Neuron (in vitro differentiated cells): ENCODE results near the gene PRICKLE1.
"Not testable (repeated sequence)": the region's sequence is repeated elsewhere in the genome, so short reads cannot be mapped to it uniquely, and the experiment has no call there.

Experiments used
- H2AFZ ChIP-seq: one replicate; pipeline ENCODE4 v1.6.1; 2013; ENCODE audit warnings: low read depth, mild to moderate bottlenecking, inconsistent platforms, low read length, moderate library complexity
- H3K27me3 ChIP-seq: one replicate; pipeline ENCODE4 v1.6.1; 2013; ENCODE audit warnings: low read length; ENCODE audit not compliant: insufficient read depth
- H3K36me3 ChIP-seq: one replicate; pipeline ENCODE4 v1.6.1; 2013; ENCODE audit warnings: low read length; ENCODE audit not compliant: insufficient read depth
- H3K4me1 ChIP-seq: one replicate; pipeline ENCODE4 v1.6.1; 2013; ENCODE audit warnings: low read length; ENCODE audit not compliant: insufficient read depth
- H3K4me3 ChIP-seq: 2 replicates; pipeline ENCODE4 v1.5.1; 2013; ENCODE audit warnings: mild to moderate bottlenecking, low read length, moderate library complexity
- H3K9me3 ChIP-seq: one replicate; pipeline ENCODE4 v1.6.1; 2013; ENCODE audit warnings: low read length

Gene PRICKLE1

DNA sequence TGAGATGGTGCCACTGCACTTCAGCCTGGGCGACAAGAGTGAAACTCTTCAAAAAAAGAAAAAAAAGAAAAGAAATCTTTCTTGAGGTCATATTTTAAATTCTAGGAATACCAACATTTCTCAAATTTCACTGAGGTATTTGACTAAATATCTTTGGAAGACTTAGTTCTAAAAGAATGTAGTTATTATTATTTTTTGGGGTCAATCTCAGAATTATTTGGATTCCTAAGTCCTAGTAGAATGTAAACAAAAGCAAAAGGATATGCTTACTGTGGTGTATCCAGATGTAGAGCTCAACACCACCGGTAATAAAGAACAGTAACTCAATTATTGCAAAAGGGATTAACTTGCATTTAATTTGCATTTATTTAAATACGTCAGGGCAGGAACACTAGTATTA lies 25.0 kb downstream of the PRICKLE1 start:
- H3K4me1 ChIP-seq = no peaks in the 10 kb centered on the region
- no peaks in the 10 kb centered on the region for H3K9me3 ChIP-seq
- H2AFZ ChIP-seq = no peak overlapping the region
- no peaks in the 10 kb centered on the region for H3K36me3 ChIP-seq
- H3K4me3 ChIP-seq = no peak overlapping the region
- no peaks in the 10 kb centered on the region for H3K27me3 ChIP-seq

DNA sequence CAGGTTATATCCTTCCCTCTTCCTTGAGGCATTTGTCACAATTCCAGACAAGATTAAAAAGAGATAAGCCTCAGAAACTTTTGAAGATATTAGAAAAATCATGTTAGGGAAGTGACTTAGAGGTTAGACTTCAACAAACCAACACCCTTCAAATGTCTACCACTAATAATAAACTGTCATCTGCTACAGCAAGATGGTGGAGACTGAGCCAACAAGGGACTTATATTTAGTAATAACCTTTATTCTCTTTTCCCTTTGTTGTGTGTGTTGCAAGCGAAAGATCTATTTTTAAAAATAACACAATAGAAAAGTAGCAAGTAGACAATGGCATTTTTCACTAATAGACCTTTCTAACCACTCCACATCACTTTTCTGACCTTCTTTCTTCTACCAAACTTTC lies 28.6 kb downstream of the PRICKLE1 start:
- no peak overlapping the region for H2AFZ ChIP-seq
- no peaks in the 10 kb centered on the region for H3K27me3 ChIP-seq
- H3K36me3 ChIP-seq = no peaks in the 10 kb centered on the region
- H3K4me3 ChIP-seq = no peak overlapping the region
- H3K9me3 ChIP-seq = no peaks in the 10 kb centered on the region
- no peaks in the 10 kb centered on the region for H3K4me1 ChIP-seq

DNA sequence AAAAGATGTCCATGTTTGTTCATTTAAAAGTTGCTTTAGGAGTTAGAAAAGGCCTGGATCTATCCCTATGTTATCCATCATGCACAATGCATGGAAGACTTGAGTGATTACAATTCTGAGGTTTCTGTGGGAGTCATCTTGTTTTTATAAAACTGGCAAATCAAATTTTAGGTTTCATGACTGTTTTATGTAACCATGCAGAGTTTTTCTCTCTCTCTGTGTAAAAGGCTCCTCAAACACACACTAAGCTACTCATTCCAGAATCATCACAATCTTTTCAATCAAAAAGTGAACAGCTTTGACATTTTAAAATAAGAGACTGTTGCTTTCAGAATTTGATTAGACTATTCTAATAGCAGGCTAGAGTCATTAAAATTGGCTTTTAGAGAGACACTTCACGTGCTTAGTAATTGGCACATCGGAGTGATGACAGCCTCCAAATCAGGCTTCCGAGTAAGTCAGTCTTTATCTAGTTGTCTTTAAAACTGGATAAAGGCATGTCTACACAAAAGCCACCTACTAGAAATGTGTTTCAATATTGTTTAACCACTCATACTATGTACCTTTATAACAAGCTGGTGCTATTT lies 31.9 kb downstream of the PRICKLE1 start:
- Histone ChIP-seq H3K4me3 (no peak overlapping the region), H3K9me3 (no peaks in the 10 kb centered on the region)

DNA sequence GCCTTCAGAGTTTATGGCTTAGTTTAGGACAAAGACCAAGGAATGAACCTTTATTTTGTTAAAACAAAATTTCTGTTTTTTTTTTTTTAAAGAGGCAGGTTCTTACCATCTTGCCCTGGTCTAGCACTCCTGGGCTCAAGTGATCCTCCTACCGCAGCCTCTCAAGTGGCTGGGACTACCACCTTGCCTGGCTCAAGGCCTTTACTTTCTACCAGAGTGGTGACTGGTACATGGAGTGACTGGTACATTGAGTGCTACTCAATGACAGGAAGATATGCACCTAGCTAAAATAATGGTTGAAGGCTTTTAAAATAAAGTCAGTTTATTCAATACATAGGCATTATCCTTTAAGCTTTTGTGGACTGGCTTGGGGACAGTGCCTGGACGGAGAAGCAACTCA lies 32.6 kb downstream of the PRICKLE1 start:
- no peak overlapping the region for H3K4me3 ChIP-seq
- no peaks in the 10 kb centered on the region for H3K27me3 ChIP-seq
- H3K9me3 ChIP-seq = no peaks in the 10 kb centered on the region
- no peaks in the 10 kb centered on the region for H3K4me1 ChIP-seq
- H2AFZ ChIP-seq = no peak overlapping the region
- H3K36me3 ChIP-seq = no peaks in the 10 kb centered on the region

More for the DNA sequence above, 31.9 kb downstream of the PRICKLE1 start:
- no peaks in the 10 kb centered on the region for H3K36me3 ChIP-seq
- H3K27me3 ChIP-seq = no peaks in the 10 kb centered on the region
- no peaks in the 10 kb centered on the region for H3K4me1 ChIP-seq
- no peak overlapping the region for H2AFZ ChIP-seq

DNA sequence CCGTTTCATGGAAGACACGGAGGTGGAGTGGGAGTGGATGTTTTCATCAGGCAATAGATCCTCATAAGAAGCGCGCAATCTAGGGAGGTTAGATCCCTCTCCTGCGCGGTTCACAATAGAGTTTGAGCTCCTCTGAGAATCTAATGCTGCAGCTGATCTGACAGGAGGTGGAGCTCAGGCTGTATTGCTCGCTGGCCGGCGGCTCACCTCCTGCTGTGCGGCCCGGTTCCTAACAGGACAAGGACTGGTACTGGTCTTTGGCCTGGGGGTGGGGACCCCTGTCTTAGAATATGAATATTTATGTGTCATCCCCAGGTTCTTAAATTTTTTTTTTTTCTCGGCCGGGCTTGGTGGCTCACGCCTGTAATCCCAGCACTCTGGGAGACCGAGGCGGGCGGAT lies 36.7 kb downstream of the PRICKLE1 start:
- H3K27me3 ChIP-seq = no peaks in the 10 kb centered on the region
- no peak overlapping the region for H3K4me3 ChIP-seq
- no peak overlapping the region for H2AFZ ChIP-seq
- H3K36me3 ChIP-seq = no peaks in the 10 kb centered on the region
- H3K4me1 ChIP-seq = no peaks in the 10 kb centered on the region
- H3K9me3 ChIP-seq = no peaks in the 10 kb centered on the region

DNA sequence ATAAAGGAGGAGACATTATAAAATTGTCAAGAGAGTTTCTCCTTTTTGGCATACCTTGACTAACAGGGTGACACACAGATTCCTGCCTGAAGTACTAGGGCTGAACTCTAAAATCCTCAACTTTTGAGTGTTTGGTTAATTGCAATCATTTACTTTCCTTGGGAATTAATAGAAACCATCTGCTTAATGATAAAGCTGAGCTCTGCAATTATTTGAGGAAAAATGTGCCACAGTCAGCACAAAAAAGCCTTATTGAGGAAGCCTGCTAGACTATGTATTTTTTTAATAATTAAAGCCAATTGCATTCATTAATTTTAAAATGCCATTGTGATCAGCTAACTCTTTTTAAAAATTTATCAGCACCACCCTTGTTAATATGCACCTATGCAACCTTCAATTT lies 38.7 kb downstream of the PRICKLE1 start:
- no peak overlapping the region for H3K4me3 ChIP-seq
- no peaks in the 10 kb centered on the region for H3K9me3 ChIP-seq
- H3K27me3 ChIP-seq = no peaks in the 10 kb centered on the region
- no peaks in the 10 kb centered on the region for H3K36me3 ChIP-seq
- no peaks in the 10 kb centered on the region for H3K4me1 ChIP-seq
- H2AFZ ChIP-seq = no peak overlapping the region

DNA sequence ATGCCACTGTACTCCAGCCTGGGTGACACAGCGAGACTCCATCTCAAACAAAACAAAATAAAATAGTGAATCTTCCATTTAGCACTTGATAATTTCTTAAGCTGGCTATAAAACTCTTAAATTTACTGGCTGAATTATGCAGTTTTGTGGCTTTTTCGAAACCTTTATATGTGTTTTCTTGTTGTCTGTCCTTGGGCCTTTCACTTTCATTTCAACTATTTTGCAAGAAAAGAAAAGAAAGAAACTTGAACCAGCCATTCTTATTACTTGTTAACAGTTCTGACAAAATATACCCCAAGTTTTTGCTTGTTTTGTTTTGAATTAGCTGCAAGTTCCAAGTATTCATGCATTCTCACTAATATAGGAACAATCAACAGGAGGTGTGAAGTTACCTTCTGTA lies 42.8 kb downstream of the PRICKLE1 start:
- no peaks in the 10 kb centered on the region for H3K27me3 ChIP-seq
- H3K36me3 ChIP-seq = no peaks in the 10 kb centered on the region
- H3K9me3 ChIP-seq = no peaks in the 10 kb centered on the region
- H3K4me3 ChIP-seq = no peak overlapping the region
- H2AFZ ChIP-seq = no peak overlapping the region
- H3K4me1 ChIP-seq = no peaks in the 10 kb centered on the region

DNA sequence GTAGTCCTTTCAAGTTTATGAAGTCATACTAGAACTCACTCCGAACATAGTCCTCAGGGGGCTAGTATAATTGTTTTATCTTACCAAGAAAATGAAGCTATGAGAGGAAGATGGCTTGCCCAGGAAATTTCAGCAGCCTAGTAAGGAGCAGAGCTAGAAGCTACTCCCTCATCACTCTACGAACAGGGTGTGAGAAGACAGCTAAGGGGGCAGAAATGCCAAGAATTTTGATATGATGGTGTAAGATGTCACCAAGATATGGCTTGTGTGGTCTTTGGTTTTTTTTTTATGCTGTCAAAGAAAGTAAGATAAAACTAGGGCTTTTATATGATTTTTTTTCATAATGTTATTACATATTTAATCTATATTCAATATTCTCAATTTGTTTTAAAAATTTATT lies 47.6 kb downstream of the PRICKLE1 start:
- H3K27me3 ChIP-seq = no peaks in the 10 kb centered on the region
- H3K36me3 ChIP-seq = no peaks in the 10 kb centered on the region

DNA sequence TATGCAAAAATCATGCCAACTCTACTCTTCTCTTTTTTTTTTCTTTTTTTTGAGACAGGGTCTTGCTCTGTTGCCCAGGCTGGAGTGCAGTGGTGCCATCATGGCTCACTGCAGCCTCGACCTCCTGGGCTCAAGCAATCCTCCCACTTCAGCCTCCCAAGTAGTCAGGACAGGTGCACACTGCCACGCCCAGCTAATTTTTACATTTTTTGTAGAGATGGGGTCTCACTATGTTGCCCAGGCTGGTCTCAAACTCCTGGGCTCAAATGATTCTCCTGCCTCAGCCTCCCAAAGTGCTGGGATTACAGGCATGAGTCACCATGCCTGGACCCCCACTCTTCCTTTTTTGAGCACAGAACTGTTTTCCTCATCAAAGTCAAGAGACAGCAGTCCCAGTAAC lies 48.2 kb downstream of the PRICKLE1 start:
- H3K27me3 ChIP-seq, H3K9me3 ChIP-seq, H3K4me1 ChIP-seq, H3K36me3 ChIP-seq, H3K4me3 ChIP-seq, H2AFZ ChIP-seq: not testable (repeated sequence)

More for the DNA sequence above, 47.6 kb downstream of the PRICKLE1 start:
- no peak overlapping the region for H2AFZ ChIP-seq
- H3K4me3 ChIP-seq = no peak overlapping the region
- no peaks in the 10 kb centered on the region for H3K4me1 ChIP-seq
- no peaks in the 10 kb centered on the region for H3K9me3 ChIP-seq

DNA sequence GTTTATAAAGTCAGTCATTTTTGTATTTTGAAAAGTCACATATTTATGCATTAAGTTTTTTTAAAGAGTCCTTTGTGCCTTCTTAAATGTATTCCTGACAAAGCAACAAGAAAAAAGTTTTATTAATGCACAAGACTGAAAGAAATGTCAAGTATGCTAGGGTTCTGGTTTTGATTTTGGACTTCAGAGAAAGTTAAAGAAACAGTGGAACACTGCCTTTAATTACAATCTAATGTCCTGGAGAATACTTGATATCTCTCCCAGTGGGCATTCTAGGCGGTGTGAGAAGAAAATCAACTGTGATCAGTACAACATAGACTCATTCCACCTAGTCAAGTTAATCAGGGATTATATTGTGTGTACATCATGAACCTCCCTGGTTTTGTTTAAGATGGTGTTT lies 49.9 kb downstream of the PRICKLE1 start:
- H3K4me3 ChIP-seq = no peak overlapping the region
- H3K27me3 ChIP-seq = no peaks in the 10 kb centered on the region
- no peaks in the 10 kb centered on the region for H3K9me3 ChIP-seq
- H3K36me3 ChIP-seq = no peaks in the 10 kb centered on the region
- no peaks in the 10 kb centered on the region for H3K4me1 ChIP-seq
- H2AFZ ChIP-seq = no peak overlapping the region

DNA sequence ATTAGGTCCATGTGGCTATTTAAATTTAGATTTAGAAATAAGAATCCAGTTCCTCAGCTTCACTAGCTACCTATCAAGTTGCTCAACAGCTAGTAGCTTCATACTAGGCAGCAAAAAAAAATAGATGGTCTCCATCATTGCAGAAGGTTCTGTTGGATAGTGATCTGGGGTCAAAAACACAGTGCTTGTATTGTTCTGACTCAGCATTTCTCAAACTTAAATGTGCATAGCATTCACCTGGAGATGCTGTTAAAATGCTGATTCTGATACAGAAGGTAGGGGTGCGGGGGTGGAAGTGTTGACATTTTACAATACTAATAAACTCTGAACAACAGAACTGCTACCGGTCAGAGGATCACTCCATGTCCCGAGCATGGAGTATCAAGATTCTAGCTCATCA lies 51.3 kb downstream of the PRICKLE1 start:
- no peak overlapping the region for H3K4me3 ChIP-seq
- no peaks in the 10 kb centered on the region for H3K9me3 ChIP-seq
- no peak overlapping the region for H2AFZ ChIP-seq
- no peaks in the 10 kb centered on the region for H3K4me1 ChIP-seq
- H3K36me3 ChIP-seq = no peaks in the 10 kb centered on the region
- H3K27me3 ChIP-seq = no peaks in the 10 kb centered on the region

DNA sequence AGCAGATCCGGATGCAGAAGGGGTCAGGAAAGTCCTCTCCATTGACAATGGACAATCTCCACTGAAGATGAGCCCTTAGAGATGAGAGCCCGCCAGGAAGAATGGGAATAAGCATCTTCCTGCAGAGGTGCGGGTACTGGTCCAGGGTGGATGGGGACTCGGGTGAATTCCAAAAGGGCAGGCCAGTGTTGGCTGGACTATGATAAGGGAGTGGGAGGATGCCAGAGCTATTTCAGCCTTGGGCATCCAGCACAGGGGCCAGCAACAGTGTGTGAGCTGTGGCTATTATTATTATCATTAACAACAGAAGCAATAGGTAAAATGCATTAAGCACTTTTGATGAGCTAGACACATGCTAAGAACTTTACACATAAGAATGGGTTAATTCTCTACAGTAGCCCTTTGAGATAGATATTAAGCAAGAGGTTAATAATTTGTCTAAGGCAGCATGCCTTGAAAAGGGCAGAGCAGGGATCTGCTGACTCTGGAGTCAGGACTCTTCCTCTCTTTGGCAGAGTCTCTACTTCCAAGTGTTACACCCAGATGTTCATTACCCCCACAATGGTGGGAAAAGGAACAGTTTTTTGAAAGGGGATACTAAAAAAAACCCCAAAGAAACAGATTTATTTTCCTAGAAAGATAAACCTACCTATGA lies 55.2 kb downstream of the PRICKLE1 start:
- Histone ChIP-seq H2AFZ (no peak overlapping the region), H3K9me3 (no peaks in the 10 kb centered on the region), H3K27me3 (no peaks in the 10 kb centered on the region), H3K4me3 (no peak overlapping the region), H3K36me3 (no peaks in the 10 kb centered on the region), H3K4me1 (no peaks in the 10 kb centered on the region)

DNA sequence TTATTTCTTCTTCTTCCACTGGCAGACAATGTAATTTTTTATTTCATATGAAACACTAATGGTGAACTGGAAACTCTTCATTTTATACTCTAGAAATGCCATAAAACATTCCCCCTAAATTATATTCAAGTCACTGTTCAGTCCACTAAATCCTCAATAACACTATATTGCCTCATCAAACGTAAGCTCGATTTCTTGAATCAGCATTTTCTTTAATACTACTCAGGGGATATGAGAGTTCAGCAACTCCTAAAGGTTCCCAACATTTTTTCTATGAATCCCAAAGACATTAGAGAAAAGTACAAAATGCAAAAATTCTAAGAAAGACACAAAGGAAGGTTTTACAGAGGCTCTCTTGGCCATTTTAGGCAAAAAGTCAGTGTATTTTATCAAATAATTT lies 59.3 kb downstream of the PRICKLE1 start:
- Histone ChIP-seq H3K9me3 (no peaks in the 10 kb centered on the region), H3K36me3 (no peaks in the 10 kb centered on the region), H3K4me1 (no peaks in the 10 kb centered on the region), H3K4me3 (no peak overlapping the region), H2AFZ (no peak overlapping the region), H3K27me3 (no peaks in the 10 kb centered on the region)

DNA sequence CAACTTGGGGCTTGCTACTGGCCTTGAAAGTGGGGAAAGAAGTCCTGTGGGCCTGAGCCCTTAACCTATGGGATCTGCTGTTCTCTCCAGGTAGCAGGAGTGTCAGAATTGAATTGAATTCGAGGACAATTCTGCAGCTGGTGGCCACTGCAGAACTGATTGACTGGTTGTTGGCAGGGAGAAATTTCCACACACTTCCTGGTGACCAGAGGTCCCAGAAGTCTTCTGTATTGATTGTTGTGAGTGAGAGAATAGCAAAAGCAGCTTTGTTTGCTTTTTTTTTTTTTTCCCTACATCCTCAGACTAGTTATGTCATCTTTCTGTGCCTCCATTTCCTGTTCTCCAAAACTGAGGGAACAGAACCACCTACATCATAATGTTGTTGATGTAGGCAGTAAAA lies 64.1 kb downstream of the PRICKLE1 start:
- no peak overlapping the region for H3K4me3 ChIP-seq
- no peaks in the 10 kb centered on the region for H3K36me3 ChIP-seq
- H3K4me1 ChIP-seq = no peaks in the 10 kb centered on the region
- no peaks in the 10 kb centered on the region for H3K27me3 ChIP-seq
- no peaks in the 10 kb centered on the region for H3K9me3 ChIP-seq
- H2AFZ ChIP-seq = no peak overlapping the region
